ENCODE data around the gene MEGF6. TPM values are rescaled to one million over a fixed set of nuclear protein-coding genes. Genes with fewer than 3 reads are reported as not detected.

Gene MEGF6
- total RNA-seq, 1 donor from 2014 or later, result 120 TPM

DNA sequence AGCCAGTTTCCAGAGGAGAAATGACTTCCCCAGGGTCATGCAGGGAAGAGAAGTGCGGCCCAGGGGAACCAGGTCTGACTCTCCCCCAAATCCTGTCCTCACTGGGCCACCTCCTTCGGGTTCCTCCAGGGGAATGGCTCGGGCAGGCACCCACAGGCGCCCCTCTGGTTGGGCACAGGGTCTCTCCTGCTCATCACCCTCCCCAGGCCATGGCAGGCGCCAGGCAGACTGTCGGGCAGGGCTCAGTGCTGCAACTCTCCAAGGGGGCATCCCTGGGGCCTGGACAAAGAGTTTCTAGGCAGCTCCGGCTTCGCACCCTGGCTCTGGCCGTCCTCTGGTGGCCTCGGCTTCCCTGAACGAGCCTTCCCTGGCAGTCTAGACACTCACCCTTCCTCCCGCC is 75.6 kb downstream of the MEGF6 start:
- DNase-seq, result no peak

GRCh38 chr1:3534803-3535637 is 76.3 kb downstream of the MEGF6 start:
- no peak for DNase-seq

DNA sequence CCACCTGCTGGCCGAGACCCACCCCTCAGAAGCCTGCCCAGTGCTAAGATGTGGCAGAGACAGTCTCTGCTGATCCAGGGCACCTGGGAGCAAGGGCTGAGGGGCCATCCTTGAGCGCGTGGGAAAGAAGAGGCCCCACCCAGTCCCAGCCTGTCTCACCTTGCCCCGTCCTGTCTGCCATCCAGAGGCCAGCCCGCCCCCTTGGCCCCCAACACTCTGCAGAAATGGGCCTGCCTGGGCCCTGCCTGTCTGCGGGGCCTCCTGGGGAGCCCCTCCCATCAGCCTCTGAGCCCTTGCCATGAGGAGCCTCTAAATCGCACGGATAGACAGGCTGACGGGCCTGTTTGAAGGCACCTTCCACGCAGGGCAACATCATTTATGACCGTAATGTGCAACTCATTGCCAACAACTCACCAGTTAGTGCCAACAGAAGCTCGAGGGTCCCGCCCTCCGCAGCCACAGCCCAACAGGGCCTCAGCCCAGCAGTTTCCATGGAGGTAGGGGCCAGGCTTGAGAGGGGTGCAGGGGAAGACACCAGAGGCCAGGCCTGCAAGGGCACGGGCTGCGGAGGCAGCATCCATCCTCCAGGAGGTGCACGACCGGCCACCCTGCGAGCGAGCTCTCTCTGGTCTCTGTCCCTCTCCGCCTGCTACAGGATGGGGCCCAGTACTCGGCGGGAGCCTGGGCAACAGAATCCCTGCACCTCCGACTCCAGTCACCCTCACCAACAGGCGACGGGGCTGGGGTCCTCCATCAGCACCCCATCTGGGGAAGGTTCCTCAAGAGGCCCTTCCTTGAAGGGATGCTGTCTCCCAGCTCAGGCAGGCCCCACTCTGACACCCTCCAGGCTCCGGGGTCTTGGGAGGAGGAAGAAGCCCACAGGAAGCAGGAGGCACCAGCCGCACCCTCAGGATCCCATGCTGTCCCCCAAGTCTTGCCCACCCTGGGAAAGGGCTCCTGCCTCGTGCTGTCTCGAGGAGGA is 78.0 kb downstream of the MEGF6 start:
- DNase-seq, result no peak

DNA sequence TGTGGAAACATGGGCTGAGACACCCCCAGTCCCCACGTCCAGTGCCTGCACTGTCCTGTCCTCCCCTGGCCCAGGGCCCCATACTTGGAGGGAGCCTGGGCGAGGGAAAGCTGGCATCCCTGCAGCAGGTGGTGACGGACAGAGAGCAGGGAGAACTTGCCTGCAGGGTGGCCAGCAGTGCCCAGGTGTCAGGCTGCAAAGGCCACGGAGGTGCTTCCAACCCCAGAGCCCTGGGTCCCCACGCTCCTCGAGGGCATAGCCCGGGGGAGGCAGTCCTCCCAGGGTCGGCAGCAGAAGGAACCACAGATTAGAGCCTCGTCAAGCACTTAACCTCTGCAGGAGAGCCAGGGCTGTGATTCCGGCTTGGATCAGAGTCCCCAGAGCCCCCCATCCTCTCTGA is 79.4 kb downstream of the MEGF6 start:
- DNase-seq, result no peak

- DNase-seq, result peak; percentile 63
Measured at GRCh38 chr1:3530926-3531818, 80.1 kb downstream of the MEGF6 start.

- DNase-seq, result peak; percentile 48
Measured at GRCh38 chr1:3530086-3530925, 81.0 kb downstream of the MEGF6 start.

DNA sequence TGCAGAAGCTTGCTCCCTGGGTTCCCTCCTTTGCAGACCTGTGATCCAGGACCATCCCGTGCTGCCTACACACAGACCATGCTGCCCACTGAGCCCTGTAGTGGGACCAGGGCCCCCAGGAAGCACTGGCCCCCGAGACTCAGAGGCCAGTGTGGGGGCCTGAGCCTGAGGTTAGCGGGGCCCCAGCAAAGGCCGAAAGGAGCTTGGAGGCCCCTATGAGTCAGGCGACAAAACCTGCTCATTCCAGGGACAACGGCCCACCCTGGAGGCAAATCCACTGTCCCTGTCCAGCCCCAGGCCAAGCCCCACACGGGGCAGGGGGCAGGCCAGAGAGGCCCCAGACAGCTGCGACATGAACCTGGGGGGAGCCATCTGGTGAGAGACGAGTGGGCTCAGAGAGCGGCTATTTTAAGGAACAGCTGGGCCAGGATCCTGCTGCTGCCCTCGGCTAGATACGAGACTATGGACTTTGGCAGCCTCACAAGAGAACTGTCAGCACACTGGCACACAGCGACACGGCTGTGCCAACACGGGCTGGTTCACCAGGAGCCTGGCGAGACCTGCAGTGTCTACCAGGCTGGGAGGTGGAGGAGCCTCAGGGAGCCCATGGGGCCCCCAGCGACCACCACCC is 82.1 kb downstream of the MEGF6 start:
- DNase-seq, result no peak

DNA sequence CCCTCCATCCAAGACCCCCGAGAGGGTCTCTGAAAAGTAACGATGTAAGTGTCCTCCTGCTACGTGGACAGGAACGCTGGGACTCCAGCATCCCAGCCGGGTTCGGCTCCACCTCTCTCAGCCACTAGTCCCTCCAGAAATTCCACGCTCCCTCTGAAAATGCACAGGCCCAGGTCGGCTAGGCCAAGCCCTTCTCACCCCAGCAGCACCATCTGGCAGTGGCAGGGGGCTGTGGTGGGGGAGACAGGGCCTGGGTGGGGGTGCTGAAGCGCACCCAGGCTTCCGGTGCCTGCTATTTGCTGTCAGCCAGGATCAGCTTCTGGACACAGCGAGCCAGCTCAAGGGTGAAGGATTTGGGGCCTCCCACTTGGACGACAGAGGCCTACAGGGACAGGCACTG is 83.5 kb downstream of the MEGF6 start:
- DNase-seq, result no peak

DNA sequence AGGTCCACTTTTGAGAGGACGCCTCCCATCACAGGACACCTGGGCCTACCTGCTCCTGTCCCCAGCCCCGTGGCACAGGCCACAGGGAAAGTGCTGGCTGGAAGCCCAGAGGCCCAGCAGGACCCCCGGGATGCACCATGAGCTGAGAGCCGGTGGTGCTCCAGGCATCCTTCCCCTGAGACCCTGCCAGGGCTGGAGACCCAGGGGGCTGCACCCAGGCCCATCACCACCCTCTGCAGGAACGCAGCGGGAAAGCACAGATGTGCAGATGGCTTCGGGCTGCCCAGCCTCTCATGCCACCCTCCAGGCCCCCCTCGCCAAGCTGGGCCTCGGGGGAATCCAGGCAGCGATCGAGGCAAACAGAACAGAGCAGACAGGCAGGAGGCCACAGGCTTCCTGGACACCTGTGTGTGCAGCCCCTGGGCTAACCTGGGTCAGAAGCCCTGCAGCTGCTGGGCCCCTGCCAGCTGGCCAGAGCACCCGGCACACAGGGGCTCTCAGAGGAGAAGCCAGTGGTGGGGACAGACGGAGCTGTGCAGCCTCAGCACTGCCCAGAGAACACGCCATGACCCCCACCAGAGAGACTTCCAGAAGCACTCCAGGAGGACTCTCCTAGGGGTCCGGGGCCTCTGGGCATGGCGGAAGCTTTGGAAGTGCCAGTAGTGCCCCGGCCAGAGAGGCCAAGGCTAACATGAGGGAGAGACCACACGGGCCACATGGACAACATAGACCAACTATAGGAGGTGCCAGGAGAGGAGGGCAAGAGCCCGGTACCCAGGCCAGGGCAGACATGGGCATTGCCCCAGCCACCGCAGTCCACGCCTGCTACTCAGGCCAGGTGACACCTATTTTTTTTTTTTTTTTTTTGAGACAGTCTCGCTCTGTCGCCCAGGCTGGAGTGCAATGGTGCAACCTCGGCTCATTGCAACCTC is 85.5 kb downstream of the MEGF6 start:
- no peak for DNase-seq

DNA sequence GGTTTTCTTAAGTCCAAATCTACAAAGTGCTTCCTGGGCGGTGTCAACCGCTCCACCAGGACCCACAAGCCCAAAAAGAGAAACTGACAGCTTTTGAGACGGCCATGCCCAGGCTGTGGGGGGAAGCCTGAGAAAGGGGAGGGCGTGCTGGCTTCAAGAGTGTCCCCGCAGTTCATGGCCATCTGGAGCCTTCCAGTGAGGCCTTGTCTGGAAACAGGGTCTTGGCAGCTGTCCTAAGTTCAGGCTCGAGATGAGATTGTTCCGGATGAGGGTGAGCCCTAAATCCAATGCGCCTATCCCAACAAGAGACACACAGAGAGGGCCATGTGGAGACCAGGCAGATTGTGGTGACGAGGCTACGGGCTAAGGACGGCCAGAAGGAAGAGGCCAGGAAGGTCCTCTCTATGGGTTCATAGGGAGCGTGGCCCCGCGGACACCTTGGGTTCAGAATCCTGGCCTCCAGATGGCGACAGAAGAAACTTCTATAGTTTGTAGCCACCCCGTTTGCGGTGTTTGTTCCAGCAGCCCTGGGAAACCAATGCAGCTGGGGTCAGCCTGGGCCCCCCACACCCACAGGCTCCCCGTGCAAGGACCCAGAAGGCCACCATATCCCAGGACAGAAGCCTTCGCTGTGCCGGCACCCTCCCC is 86.6 kb downstream of the MEGF6 start:
- DNase-seq, result no peak

DNA sequence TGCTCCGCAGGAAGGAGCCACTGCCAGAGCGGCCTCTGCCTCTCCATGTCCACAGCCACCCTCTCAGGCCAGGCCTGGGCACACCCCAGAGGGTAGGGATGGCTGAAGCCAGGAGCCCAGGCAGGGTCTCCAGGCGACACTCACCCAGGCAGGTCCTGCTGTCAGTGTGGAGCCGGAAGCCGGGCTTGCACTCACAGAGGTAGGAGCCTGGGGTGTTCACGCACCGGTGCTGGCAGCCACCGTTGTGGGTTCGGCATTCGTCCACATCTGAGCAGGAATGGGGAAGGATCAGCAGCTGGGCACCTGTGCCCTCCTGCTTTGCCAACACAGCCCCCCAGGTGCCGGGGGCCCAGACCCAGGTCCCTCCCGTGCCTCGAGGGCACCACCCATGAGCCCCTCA is 87.3 kb downstream of the MEGF6 start:
- DNase-seq, result no peak

GRCh38 chr1:3522564-3523265 is 88.6 kb downstream of the MEGF6 start:
- DNase-seq, result no peak

DNA sequence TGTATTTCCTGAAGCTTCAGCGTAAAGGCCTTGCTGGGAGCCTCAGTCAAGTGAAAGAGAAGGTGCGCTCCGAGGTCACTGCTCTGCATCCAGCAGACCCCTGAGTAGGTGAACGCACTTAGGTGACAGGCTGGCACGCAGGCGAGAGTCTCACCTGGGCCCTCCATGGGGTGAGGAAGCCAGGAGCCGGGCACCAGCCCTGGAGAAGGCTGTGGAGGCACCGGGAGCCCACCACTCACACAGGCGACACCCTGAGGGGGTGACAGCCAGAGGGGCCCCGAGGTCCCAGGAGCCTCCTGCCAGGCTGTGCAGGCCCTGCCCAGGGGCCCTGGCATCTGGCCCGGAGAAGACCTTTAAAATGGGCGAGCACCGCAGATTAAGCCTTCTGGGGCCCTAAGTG is 89.2 kb downstream of the MEGF6 start:
- DNase-seq, result no peak

GRCh38 chr1:3521426-3521825 is 89.9 kb downstream of the MEGF6 start:
- DNase-seq, result no peak

DNA sequence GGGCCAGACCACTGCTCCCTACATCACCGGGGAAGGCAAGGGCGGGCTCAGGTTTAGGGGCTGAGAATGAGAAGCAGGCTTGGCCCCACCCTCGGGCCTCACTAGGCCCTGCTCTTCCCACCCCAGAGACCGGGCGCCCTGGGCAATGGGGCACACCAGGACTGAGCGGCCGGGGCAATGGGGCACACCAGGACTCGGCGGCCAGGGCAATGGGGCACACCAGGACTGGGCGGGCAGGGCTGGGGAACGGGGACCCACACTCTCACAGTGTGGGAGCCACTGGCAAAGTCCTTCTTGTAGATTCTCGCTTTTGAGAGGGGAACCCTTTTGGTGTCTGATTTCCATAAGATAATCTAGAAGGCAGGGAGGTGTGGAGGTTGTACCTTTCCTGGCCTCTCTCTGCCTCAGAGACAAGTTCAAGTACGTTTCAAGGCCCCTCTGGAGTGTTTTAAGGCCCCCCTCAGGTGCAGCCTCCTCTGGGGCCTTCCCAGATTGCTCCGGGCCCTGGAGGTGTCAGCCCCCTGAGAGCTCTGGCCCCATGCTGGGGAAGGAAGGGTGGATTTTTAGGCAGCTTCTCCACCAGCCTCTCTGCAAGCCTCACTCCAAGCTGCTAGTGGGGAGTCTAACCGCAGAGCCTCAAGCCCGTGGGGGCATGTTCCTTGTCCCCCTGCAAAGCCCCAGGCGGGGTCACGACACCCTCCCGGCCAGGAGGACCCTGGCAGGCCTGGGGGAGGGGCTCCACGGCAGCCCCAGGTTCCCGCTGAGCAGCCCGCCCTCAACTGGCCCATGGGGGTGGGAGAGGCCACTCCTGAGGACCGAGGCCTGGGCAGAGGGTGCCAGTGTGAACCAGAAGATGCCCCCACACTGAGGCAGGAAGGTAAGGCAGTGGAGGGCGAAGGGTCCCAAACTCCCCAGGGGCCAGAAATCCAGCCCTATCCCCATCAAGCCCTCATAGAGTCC is 90.6 kb downstream of the MEGF6 start:
- no peak for DNase-seq

- DNase-seq, result no peak
Measured at GRCh38 chr1:3519301-3519885, 91.9 kb downstream of the MEGF6 start.

DNA sequence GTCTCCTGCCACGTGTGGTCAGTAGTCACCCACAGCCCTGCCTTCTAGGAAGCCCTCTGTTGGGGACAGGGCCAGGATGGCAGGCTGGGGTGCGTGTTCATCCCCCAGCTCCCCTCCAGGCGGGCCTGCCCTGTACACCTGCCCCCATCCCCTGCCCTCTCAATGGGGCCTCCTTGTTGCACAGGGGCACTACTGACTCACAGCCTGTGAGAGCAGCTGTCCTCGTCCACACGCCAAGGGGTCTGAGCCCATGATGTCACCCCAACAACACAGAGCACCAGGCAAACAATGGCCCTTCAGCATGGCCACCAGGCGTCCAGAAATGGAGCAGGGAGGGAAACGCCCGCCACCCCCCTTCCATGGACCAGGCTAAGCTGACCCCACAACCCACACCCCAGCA is 92.6 kb downstream of the MEGF6 start:
- no peak for DNase-seq
